GM12878 (cell line): Measurements from ENCODE around the gene LUZP2. TPM values are rescaled to one million over a fixed set of nuclear protein-coding genes. Genes with fewer than 3 reads are reported as not detected.

Source experiments
- ATAC-seq: fragments of 200-7000 bp; cut with Tn5 transposase; 3 replicates; pipeline ENCODE4 v1.9.1; 2020; ENCODE audit warnings: mild to moderate bottlenecking, moderate library complexity
- BruUV-seq: library from RNA; stranded (reverse); fragments of 400-500 nt; replicated peaks from 2 replicates; lab custom pipeline; 2021; lab: Mats Ljungman, UMichigan
- CTCF ChIA-PET: fragments of 300-600 bp; sonication (Branson Sonifier 250); formaldehyde crosslinking; extraction: SDS; loops from one replicate; lab custom pipeline; 2021; ENCODE audit warnings: inconsistent platforms; lab: Yijun Ruan, JAX
- POLR2A ChIA-PET: fragments of 350-600 bp; formaldehyde crosslinking; extraction: SDS; loops from one replicate; lab custom pipeline; 2021; ENCODE audit warnings: inconsistent platforms; lab: Charles Lee
- RAD21 ChIA-PET: fragments of 300-600 bp; sonication (Branson Sonifier 250); formaldehyde crosslinking; loops from one replicate; lab custom pipeline; 2023; ENCODE audit warnings: antibody characterized with exemption; ENCODE audit not compliant: unreplicated experiment; lab: Charles Lee
- SMC1A ChIA-PET: fragments of 300-600 bp; sonication (Branson Sonifier 250); formaldehyde crosslinking; loops from one replicate; lab custom pipeline; 2023; ENCODE audit not compliant: unreplicated experiment, uncharacterized antibody; lab: Charles Lee
- DNase-seq: peaks from one replicate; pipeline ENCODE4 v3.0.0-alpha.2; 2011; ENCODE audit warnings: low read depth, low spot score
- FAIRE-seq: peaks from 3 replicates; lab custom pipeline; 2011; peaks lifted over from hg19 to GRCh38; lab: Jason Lieb, UNC
- H2AFZ ChIP-seq: 2 replicates; pipeline ENCODE4 v1.6.0; 2011; ENCODE audit warnings: low read depth, low read length, control low read depth; ENCODE audit not compliant: control insufficient read depth
- H3K27ac ChIP-seq: 2 replicates; pipeline ENCODE4 v1.5.1; 2011; ENCODE audit warnings: control low read depth; ENCODE audit not compliant: control insufficient read depth, insufficient read depth
- H3K27me3 ChIP-seq, 2 experiments: replicated peaks in 1 of 2; 2 replicates each; pipeline versions ENCODE4 v1.6.0 to v1.6.1; 2011; ENCODE audit warnings: low read length in 1 of 2; ENCODE audit not compliant: control insufficient read depth in 2 of 2, insufficient read depth in 2 of 2
- H3K36me3 ChIP-seq, 2 experiments: 2 replicates each; pipeline ENCODE4 v1.5.1; 2011; ENCODE audit warnings: low read length in 1 of 2; ENCODE audit not compliant: control insufficient read depth in 2 of 2, insufficient read depth in 2 of 2
- H3K4me1 ChIP-seq: 2 replicates; pipeline ENCODE4 v1.6.1; 2011; ENCODE audit warnings: mild to moderate bottlenecking, low read length, moderate library complexity, mixed read lengths; ENCODE audit not compliant: control insufficient read depth, insufficient read depth
- H3K4me2 ChIP-seq: 2 replicates; pipeline ENCODE4 v1.6.0; 2011; ENCODE audit warnings: control low read depth; ENCODE audit not compliant: control insufficient read depth, insufficient read depth
- H3K4me3 ChIP-seq: fragments of 200-600 bp; sonication (generic); 2 replicates; pipeline ENCODE4 v1.5.1; 2016
- H3K79me2 ChIP-seq: 2 replicates; pipeline ENCODE4 v1.6.0; 2011; ENCODE audit warnings: low read length; ENCODE audit not compliant: control insufficient read depth, insufficient read depth
- H3K9ac ChIP-seq: 2 replicates; pipeline ENCODE4 v1.8.0; 2011; ENCODE audit warnings: low read length, control low read depth, mixed read lengths; ENCODE audit not compliant: control insufficient read depth, insufficient read depth
- H3K9me3 ChIP-seq: replicated peaks from 3 replicates; pipeline ENCODE4 v1.5.1; 2011; ENCODE audit warnings: mild to moderate bottlenecking, low read length; ENCODE audit not compliant: control insufficient read depth, insufficient read depth
- H4K20me1 ChIP-seq: 2 replicates; pipeline ENCODE4 v1.6.0; 2011; ENCODE audit not compliant: control insufficient read depth, insufficient read depth
- CREM ChIP-seq: IDR thresholded peaks from 2 replicates; pipeline ENCODE4 v1.6.1; 2014; ENCODE audit warnings: antibody characterized with exemption, low read depth
- GABPA ChIP-seq: IDR thresholded peaks from 2 replicates; pipeline ENCODE4 v1.6.1; 2014; ENCODE audit warnings: antibody characterized with exemption, low read depth, mild to moderate bottlenecking, inconsistent platforms
- NR2C1 ChIP-seq: fragments of 450-650 bp; IDR thresholded peaks from 2 replicates; pipeline ENCODE4 v1.6.1; 2017; ENCODE audit warnings: antibody characterized with exemption, mild to moderate bottlenecking, moderate library complexity
- RAD21 ChIP-seq: IDR thresholded peaks from 2 replicates; pipeline ENCODE4 v1.6.1; 2011; ENCODE audit warnings: mild to moderate bottlenecking, low read depth, low read length, moderate library complexity; ENCODE audit not compliant: insufficient read depth
- TCF3 ChIP-seq: IDR thresholded peaks from 2 replicates; pipeline ENCODE4 v1.6.1; 2012; ENCODE audit warnings: low read depth, mild to moderate bottlenecking, low read length, borderline replicate concordance; ENCODE audit not compliant: insufficient read depth
- WGBS: methylation state at CpG from one replicate; pipeline ENCODE4 v1.1.6; 2016; ENCODE audit warnings: low lambda C conversion rate; ENCODE audit not compliant: insufficient replicate concordance, insufficient coverage; ENCODE audit errors: missing lambda C conversion rate; 5-methylcytosine and 5-hydroxymethylcytosine counted together
- in situ Hi-C: fragments of 300-500 bp; cut with MboI; formaldehyde crosslinking; loops from 9 replicates; pipeline ENCODE4 v1.14.3; 2018; ENCODE audit warnings: mixed read lengths
- intact Hi-C: fragments of 100-400 bp; cut with micrococcal nuclease; formaldehyde crosslinking; loops from one replicate; pipeline ENCODE4 v1.14.2; 2022; ENCODE audit not compliant: unreplicated experiment
- polyA plus RNA-seq, 11 experiments: library from polyadenylated mRNA; depleted of rRNA in 4 of 11; unstranded in 6 of 11; stranded (reverse) in 5 of 11; fragments of >200 nt; fragmentation: Nextera tagmentation in 4 of 11; fragmentation: Illumina TruSeq in 1 of 11; extraction: Ambion mirVana in 4 of 11; extraction: Trizol in 1 of 11; gene quantifications; 1 replicate in 1 of 11; 2 replicates in 10 of 11; pipeline versions ENCODE4 v1.2.1 to v1.2.3, GENCODE V29; 2011 to 2016; ENCODE audit warnings: inconsistent platforms in 2 of 11, missing spikeins in 2 of 11, low read depth in 1 of 11
- small RNA-seq: library from RNA; depleted of rRNA; stranded (forward); fragments of <200 nt; gene quantifications from one replicate; pipeline ENCODE3, GENCODE V24; 2014
- total RNA-seq, 4 experiments: library from RNA; depleted of rRNA in 3 of 4; stranded (reverse); fragments of >200 nt in 3 of 4; fragmentation: Illumina TruSeq in 1 of 4; extraction: Trizol in 1 of 4; gene quantifications; 2 replicates each; pipeline versions ENCODE4 v1.2.1 to v1.2.3, GENCODE V29; 2013 to 2021
- TF ChIP-seq, protein P1 (sequence below): fragments of 450-650 bp; IDR thresholded peaks from 2 replicates; pipeline ENCODE4 v1.6.1; 2017; ENCODE audit warnings: mild to moderate bottlenecking
- TF ChIP-seq, protein P2 (sequence below): fragments of 450-650 bp; IDR thresholded peaks from 2 replicates; pipeline ENCODE4 v1.6.1; 2016; ENCODE audit warnings: mild to moderate bottlenecking, moderate library complexity, borderline replicate concordance
- TF ChIP-seq, protein P3 (sequence below): IDR thresholded peaks from 2 replicates; pipeline ENCODE4 v1.6.1; 2012; ENCODE audit warnings: low read length, inconsistent platforms

LUZP2 gene
- total and polyA plus RNA-seq, 10 of the 15 experiments (the other 5 are each of a cell fraction or from before 2014, with no cell fraction given), result not detected

DNA sequence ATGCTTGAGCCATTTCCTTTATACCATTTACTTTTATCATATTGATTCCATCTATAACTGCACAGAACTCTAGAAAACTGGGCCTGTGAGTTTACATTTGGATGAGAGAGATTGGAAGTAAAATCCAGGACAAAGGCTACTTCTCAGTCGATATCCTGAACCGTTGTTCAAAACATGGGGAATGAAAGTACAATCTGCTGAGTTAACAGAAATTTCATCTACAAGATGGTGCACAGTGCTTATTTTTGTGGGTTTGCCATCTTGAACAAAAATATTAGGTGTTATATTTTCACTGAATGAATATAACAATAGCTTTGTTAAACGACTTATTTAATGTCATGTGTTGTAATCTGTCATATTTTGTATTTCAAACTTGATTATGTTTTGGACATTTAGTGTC lies 622.6 kb downstream of the LUZP2 start:
- SMC1A ChIA-PET, result no interaction called here
- Histone ChIP-seq H2AFZ (no peak overlapping the region), H3K4me2 (no peak overlapping the region), H3K27me3 (no peaks in the 10 kb centered on the region), H3K27ac (no peak overlapping the region), H4K20me1 (no peaks in the 10 kb centered on the region), H3K36me3 (no peaks in the 10 kb centered on the region), H3K9me3 (no peaks in the 10 kb centered on the region), H3K4me3 (no peak overlapping the region), H3K9ac (no peak overlapping the region), H3K4me1 (no peaks in the 10 kb centered on the region), H3K79me2 (no peaks in the 10 kb centered on the region)
- no TSS peak for BruUV-seq
- DNase-seq (no peak), ATAC-seq (no peak), FAIRE-seq (no peak)
- no peak for TF ChIP-seq TCF3
- no peak for TF ChIP-seq RAD21
- TF ChIP-seq, protein P1, sequence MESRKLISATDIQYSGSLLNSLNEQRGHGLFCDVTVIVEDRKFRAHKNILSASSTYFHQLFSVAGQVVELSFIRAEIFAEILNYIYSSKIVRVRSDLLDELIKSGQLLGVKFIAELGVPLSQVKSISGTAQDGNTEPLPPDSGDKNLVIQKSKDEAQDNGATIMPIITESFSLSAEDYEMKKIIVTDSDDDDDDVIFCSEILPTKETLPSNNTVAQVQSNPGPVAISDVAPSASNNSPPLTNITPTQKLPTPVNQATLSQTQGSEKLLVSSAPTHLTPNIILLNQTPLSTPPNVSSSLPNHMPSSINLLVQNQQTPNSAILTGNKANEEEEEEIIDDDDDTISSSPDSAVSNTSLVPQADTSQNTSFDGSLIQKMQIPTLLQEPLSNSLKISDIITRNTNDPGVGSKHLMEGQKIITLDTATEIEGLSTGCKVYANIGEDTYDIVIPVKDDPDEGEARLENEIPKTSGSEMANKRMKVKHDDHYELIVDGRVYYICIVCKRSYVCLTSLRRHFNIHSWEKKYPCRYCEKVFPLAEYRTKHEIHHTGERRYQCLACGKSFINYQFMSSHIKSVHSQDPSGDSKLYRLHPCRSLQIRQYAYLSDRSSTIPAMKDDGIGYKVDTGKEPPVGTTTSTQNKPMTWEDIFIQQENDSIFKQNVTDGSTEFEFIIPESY, result no peak
- no peak for TF ChIP-seq CREM
- no peak for TF ChIP-seq GABPA
- TF ChIP-seq, protein P2, sequence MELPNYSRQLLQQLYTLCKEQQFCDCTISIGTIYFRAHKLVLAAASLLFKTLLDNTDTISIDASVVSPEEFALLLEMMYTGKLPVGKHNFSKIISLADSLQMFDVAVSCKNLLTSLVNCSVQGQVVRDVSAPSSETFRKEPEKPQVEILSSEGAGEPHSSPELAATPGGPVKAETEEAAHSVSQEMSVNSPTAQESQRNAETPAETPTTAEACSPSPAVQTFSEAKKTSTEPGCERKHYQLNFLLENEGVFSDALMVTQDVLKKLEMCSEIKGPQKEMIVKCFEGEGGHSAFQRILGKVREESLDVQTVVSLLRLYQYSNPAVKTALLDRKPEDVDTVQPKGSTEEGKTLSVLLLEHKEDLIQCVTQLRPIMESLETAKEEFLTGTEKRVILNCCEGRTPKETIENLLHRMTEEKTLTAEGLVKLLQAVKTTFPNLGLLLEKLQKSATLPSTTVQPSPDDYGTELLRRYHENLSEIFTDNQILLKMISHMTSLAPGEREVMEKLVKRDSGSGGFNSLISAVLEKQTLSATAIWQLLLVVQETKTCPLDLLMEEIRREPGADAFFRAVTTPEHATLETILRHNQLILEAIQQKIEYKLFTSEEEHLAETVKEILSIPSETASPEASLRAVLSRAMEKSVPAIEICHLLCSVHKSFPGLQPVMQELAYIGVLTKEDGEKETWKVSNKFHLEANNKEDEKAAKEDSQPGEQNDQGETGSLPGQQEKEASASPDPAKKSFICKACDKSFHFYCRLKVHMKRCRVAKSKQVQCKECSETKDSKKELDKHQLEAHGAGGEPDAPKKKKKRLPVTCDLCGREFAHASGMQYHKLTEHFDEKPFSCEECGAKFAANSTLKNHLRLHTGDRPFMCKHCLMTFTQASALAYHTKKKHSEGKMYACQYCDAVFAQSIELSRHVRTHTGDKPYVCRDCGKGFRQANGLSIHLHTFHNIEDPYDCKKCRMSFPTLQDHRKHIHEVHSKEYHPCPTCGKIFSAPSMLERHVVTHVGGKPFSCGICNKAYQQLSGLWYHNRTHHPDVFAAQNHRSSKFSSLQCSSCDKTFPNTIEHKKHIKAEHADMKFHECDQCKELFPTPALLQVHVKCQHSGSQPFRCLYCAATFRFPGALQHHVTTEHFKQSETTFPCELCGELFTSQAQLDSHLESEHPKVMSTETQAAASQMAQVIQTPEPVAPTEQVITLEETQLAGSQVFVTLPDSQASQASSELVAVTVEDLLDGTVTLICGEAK, result no peak
- no peak for TF ChIP-seq NR2C1
- TF ChIP-seq, protein P3, sequence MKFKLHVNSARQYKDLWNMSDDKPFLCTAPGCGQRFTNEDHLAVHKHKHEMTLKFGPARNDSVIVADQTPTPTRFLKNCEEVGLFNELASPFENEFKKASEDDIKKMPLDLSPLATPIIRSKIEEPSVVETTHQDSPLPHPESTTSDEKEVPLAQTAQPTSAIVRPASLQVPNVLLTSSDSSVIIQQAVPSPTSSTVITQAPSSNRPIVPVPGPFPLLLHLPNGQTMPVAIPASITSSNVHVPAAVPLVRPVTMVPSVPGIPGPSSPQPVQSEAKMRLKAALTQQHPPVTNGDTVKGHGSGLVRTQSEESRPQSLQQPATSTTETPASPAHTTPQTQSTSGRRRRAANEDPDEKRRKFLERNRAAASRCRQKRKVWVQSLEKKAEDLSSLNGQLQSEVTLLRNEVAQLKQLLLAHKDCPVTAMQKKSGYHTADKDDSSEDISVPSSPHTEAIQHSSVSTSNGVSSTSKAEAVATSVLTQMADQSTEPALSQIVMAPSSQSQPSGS, result no peak
- intact Hi-C loops, result no loop called here
- RAD21 ChIA-PET, result no interaction called here
- in situ Hi-C loops, result no loop called here
- WGBS, result 24% methylated on average over 3 of the region's 3 CpGs
- CTCF ChIA-PET, result no interaction called here
- POLR2A ChIA-PET, result no interaction called here

Small RNA genes within 50 kb of the gene (small RNA-seq; reads per million reads assigned to genes)
- not detected for gene RF00019
